Ishikawa (cell line): ENCODE results near the gene COTL1.
A peak's percentile ranks its signal among the peaks of the same experiment; 100 is the strongest.

Experiments used
- CREB1 ChIP-seq: IDR thresholded peaks from 2 replicates; pipeline ENCODE4 v1.6.1; 2012; ENCODE audit warnings: low read depth
- EGR1 ChIP-seq: IDR thresholded peaks from 2 replicates; pipeline ENCODE4 v1.6.1; 2012
- EP300 ChIP-seq: IDR thresholded peaks from 2 replicates; pipeline ENCODE4 v1.6.1; 2012; ENCODE audit warnings: borderline replicate concordance
- RAD21 ChIP-seq: IDR thresholded peaks from 2 replicates; pipeline ENCODE4 v1.6.1; 2012; ENCODE audit warnings: low read depth
- TCF12 ChIP-seq: IDR thresholded peaks from 2 replicates; pipeline ENCODE4 v1.6.1; 2012; ENCODE audit warnings: low read depth
- TF ChIP-seq, protein P1 (sequence below): IDR thresholded peaks from 2 replicates; pipeline ENCODE4 v1.6.1; 2012
- TF ChIP-seq, protein P2 (sequence below): IDR thresholded peaks from 2 replicates; pipeline ENCODE4 v1.6.1; 2012; ENCODE audit warnings: low read depth, mild to moderate bottlenecking
- TF ChIP-seq, protein P3 (sequence below): IDR thresholded peaks from 2 replicates; pipeline ENCODE4 v1.6.1; 2012

DNA sequence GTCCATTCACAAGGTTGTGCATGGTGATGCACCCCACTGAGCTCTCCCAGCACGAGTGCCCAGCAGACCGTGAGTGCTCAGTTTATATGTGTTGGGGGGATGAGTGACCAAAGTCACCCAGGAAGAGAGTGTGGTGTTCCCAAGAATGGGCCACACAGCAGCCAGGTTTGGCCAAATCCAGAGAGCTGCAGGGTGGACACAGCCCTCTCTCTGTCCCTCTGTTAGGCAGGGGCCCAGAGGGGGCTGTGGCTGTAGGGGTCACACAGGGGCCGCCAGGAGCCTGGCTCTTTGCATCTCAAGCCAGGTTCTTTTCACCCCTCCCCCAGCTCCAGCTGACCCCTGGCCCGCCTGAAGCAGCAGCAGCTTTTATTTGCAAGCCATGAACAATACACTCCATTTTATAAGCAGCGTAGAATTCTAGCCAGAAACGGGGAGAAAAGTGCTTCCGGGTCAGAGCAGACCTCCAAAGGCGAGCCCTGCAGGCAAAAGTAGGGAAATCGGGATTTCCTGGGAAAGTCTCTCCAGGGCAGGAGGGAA is 13.3 kb downstream of the COTL1 start:
- TF ChIP-seq RAD21 (no peak), EGR1 (no peak), CREB1 (no peak), EP300 (peak; percentile 62; the same call in 1 of the 2 replicates), TCF12 (peak; percentile 63)
- TF ChIP-seq, protein P1, sequence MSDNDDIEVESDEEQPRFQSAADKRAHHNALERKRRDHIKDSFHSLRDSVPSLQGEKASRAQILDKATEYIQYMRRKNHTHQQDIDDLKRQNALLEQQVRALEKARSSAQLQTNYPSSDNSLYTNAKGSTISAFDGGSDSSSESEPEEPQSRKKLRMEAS, result no peak; the same call in 1 of the 2 replicates
- TF ChIP-seq, protein P2, sequence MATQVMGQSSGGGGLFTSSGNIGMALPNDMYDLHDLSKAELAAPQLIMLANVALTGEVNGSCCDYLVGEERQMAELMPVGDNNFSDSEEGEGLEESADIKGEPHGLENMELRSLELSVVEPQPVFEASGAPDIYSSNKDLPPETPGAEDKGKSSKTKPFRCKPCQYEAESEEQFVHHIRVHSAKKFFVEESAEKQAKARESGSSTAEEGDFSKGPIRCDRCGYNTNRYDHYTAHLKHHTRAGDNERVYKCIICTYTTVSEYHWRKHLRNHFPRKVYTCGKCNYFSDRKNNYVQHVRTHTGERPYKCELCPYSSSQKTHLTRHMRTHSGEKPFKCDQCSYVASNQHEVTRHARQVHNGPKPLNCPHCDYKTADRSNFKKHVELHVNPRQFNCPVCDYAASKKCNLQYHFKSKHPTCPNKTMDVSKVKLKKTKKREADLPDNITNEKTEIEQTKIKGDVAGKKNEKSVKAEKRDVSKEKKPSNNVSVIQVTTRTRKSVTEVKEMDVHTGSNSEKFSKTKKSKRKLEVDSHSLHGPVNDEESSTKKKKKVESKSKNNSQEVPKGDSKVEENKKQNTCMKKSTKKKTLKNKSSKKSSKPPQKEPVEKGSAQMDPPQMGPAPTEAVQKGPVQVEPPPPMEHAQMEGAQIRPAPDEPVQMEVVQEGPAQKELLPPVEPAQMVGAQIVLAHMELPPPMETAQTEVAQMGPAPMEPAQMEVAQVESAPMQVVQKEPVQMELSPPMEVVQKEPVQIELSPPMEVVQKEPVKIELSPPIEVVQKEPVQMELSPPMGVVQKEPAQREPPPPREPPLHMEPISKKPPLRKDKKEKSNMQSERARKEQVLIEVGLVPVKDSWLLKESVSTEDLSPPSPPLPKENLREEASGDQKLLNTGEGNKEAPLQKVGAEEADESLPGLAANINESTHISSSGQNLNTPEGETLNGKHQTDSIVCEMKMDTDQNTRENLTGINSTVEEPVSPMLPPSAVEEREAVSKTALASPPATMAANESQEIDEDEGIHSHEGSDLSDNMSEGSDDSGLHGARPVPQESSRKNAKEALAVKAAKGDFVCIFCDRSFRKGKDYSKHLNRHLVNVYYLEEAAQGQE, result no peak
- TF ChIP-seq, protein P3, sequence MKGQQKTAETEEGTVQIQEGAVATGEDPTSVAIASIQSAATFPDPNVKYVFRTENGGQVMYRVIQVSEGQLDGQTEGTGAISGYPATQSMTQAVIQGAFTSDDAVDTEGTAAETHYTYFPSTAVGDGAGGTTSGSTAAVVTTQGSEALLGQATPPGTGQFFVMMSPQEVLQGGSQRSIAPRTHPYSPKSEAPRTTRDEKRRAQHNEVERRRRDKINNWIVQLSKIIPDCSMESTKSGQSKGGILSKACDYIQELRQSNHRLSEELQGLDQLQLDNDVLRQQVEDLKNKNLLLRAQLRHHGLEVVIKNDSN, result no peak
